Large intestine (tissue), 12 donors: Measurements from ENCODE around the gene GLB1L3. TPM values are rescaled to one million over a fixed set of nuclear protein-coding genes. Genes with fewer than 3 reads are reported as not detected.

ENCODE experiments used
- DNase-seq, 2 donors: peaks; one replicate each; pipeline versions ENCODE4 v3.0.0 to v3.0.0-alpha.2; 2013
- H3K27ac ChIP-seq: one replicate; pipeline ENCODE4 v1.5.1; 2013; ENCODE audit warnings: low read length
- H3K27me3 ChIP-seq: 2 replicates; pipeline ENCODE4 v1.6.1; 2013; ENCODE audit warnings: low read length; ENCODE audit not compliant: control insufficient read depth, insufficient read depth
- H3K36me3 ChIP-seq: 2 replicates; pipeline ENCODE4 v1.6.1; 2013; ENCODE audit warnings: low read length; ENCODE audit not compliant: control insufficient read depth, insufficient read depth
- H3K4me1 ChIP-seq: one replicate; pipeline ENCODE4 v1.6.1; 2013; ENCODE audit warnings: low read length; ENCODE audit not compliant: control insufficient read depth, insufficient read depth
- H3K4me3 ChIP-seq: one replicate; pipeline ENCODE4 v1.5.1; 2013; ENCODE audit warnings: low read length
- H3K9me3 ChIP-seq: one replicate; pipeline ENCODE4 v1.6.1; 2013; ENCODE audit warnings: mild to moderate bottlenecking, low read depth, low read length, moderate library complexity; ENCODE audit not compliant: control insufficient read depth
- WGBS: methylation state at CpG from one replicate; pipeline ENCODE4 v1.1.5; 2013; ENCODE audit warnings: low lambda C conversion rate; ENCODE audit not compliant: insufficient coverage; 5-methylcytosine and 5-hydroxymethylcytosine counted together
- long read RNA-seq, 11 donors: transcript quantifications; one replicate each; lab custom pipeline, GENCODE V29; 2026
- polyA plus RNA-seq: library from polyadenylated mRNA; unstranded; fragments of 120-200 nt; gene quantifications from one replicate; pipeline ENCODE4 v1.2.1, GENCODE V29; 2013

The GLB1L3 gene
- polyA plus RNA-seq: 0.04 TPM
- long read RNA-seq, donor 1: 0 reads
- long read RNA-seq, donor 2: 0 reads
- long read RNA-seq, donor 3: 0 reads
- long read RNA-seq, donor 4: 0 reads
- long read RNA-seq, donor 5: 0 reads
- long read RNA-seq, donor 6: 0 reads
- long read RNA-seq, donor 7: 0 reads
- long read RNA-seq, donor 8: 0 reads
- long read RNA-seq, donor 9: 0 reads
- long read RNA-seq, donor 10: 0 reads
- long read RNA-seq, donor 11: 0 reads

GRCh38 chr11:134275534-134276395 is at the start of gene GLB1L3:
Gene GLB1L3, plus strand, starts transcription at chr11:134276379. Its CDS starts 362 bp downstream, at chr11:134276741.
- WGBS: no CpG with 5 or more reads among the region's 68 CpGs
- Histone ChIP-seq H3K4me3 (no peak within 1 kb of the TSS), H3K27me3 (peaks cover 74% of the 10 kb centered on the region), H3K9me3 (peaks cover 9% of the 10 kb centered on the region), H3K36me3 (no peaks in the 10 kb centered on the region), H3K27ac (no peak within 1 kb of the TSS), H3K4me1 (peaks cover 4% of the 10 kb centered on the region)
- peak in 1 of 2 donors; percentile 39 for DNase-seq

- H3K27me3 ChIP-seq: no peaks in the 10 kb centered on the region
- H3K27ac ChIP-seq: no peak overlapping the region
- no peaks in the 10 kb centered on the region for H3K9me3 ChIP-seq
- no peaks in the 10 kb centered on the region for H3K4me1 ChIP-seq
- no peak overlapping the region for H3K4me3 ChIP-seq
- no peak for DNase-seq
- 87% methylated on average over 2 of the region's 5 CpGs for WGBS
- H3K36me3 ChIP-seq: peaks cover 12% of the 10 kb centered on the region
Observed at GRCh38 chr11:134226806-134227325, 49.3 kb upstream of the GLB1L3 start.

DNA sequence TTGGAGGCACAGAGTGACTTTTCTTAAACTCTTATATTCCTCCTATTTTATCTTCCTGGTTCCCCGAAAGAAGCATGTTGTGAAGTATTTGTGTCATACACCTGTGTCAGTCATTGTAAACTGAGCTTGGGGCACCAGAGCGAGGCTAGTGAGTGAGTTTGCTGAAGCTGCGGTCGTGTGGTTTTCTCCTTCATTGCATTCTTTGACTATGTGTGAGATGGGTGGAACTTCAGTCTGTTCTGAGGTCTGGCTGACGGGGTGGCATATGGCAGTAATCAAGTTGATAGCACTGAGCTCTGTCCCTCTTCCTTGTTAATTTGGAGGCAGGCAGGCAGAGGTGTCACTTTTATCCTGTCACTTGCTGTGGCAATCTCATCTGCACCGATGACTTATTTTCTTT is 47.6 kb upstream of the GLB1L3 start:
- Histone ChIP-seq H3K27ac (no peak overlapping the region), H3K9me3 (no peaks in the 10 kb centered on the region), H3K4me1 (no peaks in the 10 kb centered on the region), H3K36me3 (peaks cover 15% of the 10 kb centered on the region), H3K27me3 (no peaks in the 10 kb centered on the region), H3K4me3 (no peak overlapping the region)
- no peak for DNase-seq
- WGBS: 65% methylated on average over 2 of the region's 6 CpGs

- no peak for DNase-seq
- Histone ChIP-seq H3K27me3 (no peaks in the 10 kb centered on the region), H3K27ac (no peak overlapping the region), H3K36me3 (peaks cover 17% of the 10 kb centered on the region), H3K4me1 (no peaks in the 10 kb centered on the region), H3K4me3 (no peak overlapping the region), H3K9me3 (no peaks in the 10 kb centered on the region)
- WGBS: no CpG with 5 or more reads among the region's 6 CpGs
Observed at GRCh38 chr11:134229126-134229790, 46.9 kb upstream of the GLB1L3 start.

DNA sequence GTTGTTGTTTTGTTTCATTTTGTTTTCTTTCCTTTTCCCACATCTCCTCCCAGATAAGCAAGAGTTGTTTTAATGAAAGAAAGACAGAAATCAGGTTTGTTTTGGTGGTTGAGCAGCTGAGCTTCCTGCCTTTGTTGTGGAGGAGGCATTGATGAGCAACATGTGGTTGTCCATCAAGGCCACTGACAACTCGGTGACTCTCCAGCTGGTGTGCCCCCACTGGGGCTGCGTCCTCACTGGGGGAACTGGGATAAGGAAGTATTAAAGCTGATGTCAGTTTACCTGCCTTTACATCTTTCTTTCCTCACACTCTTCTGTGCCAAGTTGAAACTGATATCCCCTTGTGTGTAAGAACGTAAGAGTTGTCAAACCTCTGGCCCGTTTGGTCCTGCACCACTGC is 45.8 kb upstream of the GLB1L3 start:
- Histone ChIP-seq H3K27me3 (no peaks in the 10 kb centered on the region), H3K4me3 (no peak overlapping the region), H3K36me3 (peaks cover 26% of the 10 kb centered on the region), H3K9me3 (no peaks in the 10 kb centered on the region), H3K27ac (no peak overlapping the region), H3K4me1 (no peaks in the 10 kb centered on the region)
- no peak for DNase-seq
- WGBS: no CpG with 5 or more reads among the region's 4 CpGs

DNA sequence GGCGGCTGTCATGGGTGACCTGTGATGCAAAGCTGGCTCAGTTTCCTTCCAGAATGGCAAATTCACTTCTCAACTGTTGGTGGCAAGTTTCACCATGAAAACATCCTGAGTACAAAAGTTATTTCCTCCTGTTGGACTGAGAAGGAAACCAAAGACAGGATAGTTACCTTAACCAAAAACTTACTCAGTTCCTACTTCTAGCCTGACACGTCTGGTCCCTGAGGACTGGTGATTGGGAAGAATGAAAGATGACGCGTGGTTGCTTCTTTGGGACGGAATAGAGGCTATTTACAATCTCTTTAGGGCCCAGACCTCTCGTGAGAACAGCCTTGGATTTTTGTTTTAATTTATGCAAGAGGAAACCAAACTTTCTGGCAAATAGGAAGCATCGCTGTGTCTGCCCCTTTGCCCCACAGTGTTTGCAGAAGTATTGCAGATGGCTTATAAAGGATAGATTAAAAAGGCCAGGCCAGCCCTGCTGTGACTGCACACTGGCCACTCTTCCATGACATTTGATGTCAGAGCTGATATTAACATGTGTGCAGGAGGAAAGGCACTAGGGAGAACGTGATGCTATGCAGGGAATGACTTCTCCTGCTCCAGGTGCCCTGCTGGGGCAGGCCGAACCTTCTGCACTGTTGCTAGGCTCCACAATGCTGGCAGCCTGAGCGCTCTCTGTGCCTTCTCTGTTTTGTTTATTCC is 44.1 kb upstream of the GLB1L3 start:
- no CpG with 5 or more reads among the region's 10 CpGs for whole genome bisulfite sequencing
- Histone ChIP-seq H3K27ac (no peak overlapping the region), H3K27me3 (no peaks in the 10 kb centered on the region), H3K36me3 (peaks cover 32% of the 10 kb centered on the region), H3K9me3 (no peaks in the 10 kb centered on the region), H3K4me3 (no peak overlapping the region), H3K4me1 (no peaks in the 10 kb centered on the region)
- DNase-seq: no peak

- Histone ChIP-seq H3K27ac (no peak overlapping the region), H3K27me3 (no peaks in the 10 kb centered on the region), H3K9me3 (no peaks in the 10 kb centered on the region), H3K4me1 (no peaks in the 10 kb centered on the region), H3K4me3 (no peak overlapping the region), H3K36me3 (peaks cover 35% of the 10 kb centered on the region)
- no peak for DNase-seq
- no CpG with 5 or more reads among the region's 4 CpGs for WGBS
Observed at GRCh38 chr11:134233729-134234179, 42.4 kb upstream of the GLB1L3 start.

GRCh38 chr11:134235399-134235798 is 40.8 kb upstream of the GLB1L3 start:
- Histone ChIP-seq H3K4me3 (no peak overlapping the region), H3K27me3 (no peaks in the 10 kb centered on the region), H3K27ac (no peak overlapping the region), H3K4me1 (no peaks in the 10 kb centered on the region), H3K9me3 (no peaks in the 10 kb centered on the region), H3K36me3 (peaks cover 47% of the 10 kb centered on the region)
- WGBS: 60% methylated on average over 1 of the region's 3 CpGs
- no peak for DNase-seq

- Histone ChIP-seq H3K4me3 (no peak overlapping the region), H3K4me1 (no peaks in the 10 kb centered on the region), H3K36me3 (peaks cover 54% of the 10 kb centered on the region), H3K27ac (no peak overlapping the region), H3K27me3 (no peaks in the 10 kb centered on the region), H3K9me3 (no peaks in the 10 kb centered on the region)
- 94% methylated on average over 2 of the region's 7 CpGs for WGBS
- DNase-seq: no peak
Observed at GRCh38 chr11:134236834-134237556, 39.2 kb upstream of the GLB1L3 start.
